Astrocyte of the spinal cord (primary cell): Measurements from ENCODE around the gene SLC9A5.

Experiments
- DNase-seq: peaks from one replicate; pipeline ENCODE4 v3.0.0; 2011; ENCODE audit warnings: low read depth, low spot score
- H3K4me3 ChIP-seq: 2 replicates; pipeline ENCODE4 v1.5.1; 2011; ENCODE audit warnings: low read depth, mild to moderate bottlenecking, low read length, moderate library complexity
- in situ Hi-C: cut with HindIII; loops from 2 replicates; pipeline ENCODE4 v1.10.0; 2017; ENCODE audit warnings: low sequenced_read_pairs
- TF ChIP-seq, protein P1 (sequence below): IDR thresholded peaks from 2 replicates; pipeline ENCODE4 v1.5.1; 2012; ENCODE audit warnings: low read depth, mild to moderate bottlenecking, low read length, inconsistent platforms

The SLC9A5 gene

DNA sequence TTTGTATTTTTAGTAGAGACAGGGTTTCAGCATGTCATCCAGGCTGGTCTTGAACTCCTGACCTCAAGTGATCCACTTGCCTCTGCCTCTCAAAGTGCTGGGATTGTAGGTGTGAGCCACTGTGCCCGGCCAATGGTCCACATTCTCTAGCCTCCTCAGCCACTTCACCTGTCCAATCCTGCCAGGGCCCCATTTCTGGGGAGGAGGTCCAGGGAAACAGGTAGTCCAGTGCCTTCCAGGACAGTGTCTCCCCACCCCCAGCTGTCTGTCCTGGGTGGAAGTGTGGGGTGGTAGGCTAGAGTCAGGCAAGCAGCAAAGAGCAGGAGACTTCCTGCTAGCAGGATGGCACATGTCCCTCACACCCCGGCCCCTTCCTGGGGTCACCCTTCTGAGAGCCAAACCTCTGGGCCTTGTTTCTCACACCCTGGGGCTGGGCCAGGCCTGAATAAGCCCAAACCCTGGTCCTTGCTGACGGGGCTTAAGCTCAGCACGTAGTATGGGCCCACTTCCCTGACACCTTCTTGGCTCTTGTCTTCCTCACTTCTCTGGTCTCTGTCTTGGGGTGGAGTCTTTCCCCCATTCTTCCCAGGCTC, 6.5 kb upstream of the SLC9A5 start:
- DNase-seq = no peak
- no peak overlapping the region for H3K4me3 ChIP-seq
- in situ Hi-C loops = no loop called here
- TF ChIP-seq, protein P1, sequence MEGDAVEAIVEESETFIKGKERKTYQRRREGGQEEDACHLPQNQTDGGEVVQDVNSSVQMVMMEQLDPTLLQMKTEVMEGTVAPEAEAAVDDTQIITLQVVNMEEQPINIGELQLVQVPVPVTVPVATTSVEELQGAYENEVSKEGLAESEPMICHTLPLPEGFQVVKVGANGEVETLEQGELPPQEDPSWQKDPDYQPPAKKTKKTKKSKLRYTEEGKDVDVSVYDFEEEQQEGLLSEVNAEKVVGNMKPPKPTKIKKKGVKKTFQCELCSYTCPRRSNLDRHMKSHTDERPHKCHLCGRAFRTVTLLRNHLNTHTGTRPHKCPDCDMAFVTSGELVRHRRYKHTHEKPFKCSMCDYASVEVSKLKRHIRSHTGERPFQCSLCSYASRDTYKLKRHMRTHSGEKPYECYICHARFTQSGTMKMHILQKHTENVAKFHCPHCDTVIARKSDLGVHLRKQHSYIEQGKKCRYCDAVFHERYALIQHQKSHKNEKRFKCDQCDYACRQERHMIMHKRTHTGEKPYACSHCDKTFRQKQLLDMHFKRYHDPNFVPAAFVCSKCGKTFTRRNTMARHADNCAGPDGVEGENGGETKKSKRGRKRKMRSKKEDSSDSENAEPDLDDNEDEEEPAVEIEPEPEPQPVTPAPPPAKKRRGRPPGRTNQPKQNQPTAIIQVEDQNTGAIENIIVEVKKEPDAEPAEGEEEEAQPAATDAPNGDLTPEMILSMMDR = no peak

DNA sequence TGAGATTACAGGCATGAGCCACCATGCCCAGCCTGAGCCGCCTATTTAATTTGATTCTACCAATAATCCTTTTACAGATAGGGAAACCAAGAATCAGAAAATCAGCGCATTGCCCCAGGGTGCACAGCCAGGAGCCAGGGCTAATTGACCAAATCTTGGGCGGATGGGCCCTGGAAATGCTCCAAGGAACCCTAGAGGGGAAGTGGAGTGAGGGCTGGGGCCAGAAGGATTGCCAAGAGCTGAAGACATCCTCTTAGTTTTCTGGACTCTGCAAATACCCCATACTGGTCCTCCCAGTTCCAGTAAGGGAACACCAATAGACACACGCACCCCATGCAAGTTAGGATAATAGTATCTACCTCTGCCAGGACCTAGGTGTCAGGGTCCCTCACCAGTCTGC, 5.3 kb upstream of the SLC9A5 start:
- in situ Hi-C loops = no loop called here
- DNase-seq = no peak
- no peak overlapping the region for H3K4me3 ChIP-seq
- TF ChIP-seq, protein P1 = no peak

DNA sequence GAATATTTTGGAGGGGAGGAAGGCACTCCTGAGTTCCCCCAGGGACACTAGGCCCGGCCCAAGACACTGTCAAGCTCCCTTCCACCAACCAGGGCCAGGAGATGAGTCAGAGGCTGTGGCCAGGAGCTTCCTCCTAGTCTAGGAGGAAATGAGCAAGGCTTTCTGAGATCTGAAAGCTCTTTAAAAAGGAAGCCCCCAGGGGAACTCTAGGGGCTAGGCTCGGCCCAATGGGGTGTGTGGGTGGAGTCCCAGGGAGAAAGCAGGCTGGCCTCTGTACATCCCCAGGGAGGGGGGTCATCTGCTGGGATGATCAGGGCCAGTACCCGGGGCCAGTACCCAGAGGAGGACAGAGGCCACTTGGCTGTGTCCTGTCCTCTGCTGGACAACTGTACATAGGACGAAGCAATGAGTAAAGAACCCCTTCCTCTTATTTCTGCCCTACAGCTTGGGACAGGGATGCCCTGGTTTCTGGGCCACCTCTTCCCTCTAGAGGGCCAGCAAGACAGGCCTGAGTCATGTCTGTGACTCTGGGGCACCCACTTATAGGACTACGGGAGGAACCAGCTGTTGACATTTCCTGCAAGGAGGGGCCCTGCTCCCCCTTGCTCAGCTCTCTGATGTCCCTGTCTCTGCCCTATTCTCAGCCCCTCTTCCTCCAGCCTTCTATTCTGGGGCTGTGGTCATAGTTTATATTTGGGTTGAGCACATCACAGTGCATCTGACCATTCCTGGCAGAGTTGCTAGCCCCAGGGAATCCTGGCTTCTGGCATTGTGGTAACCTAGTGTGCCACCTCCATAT, 4.2 kb upstream of the SLC9A5 start:
- TF ChIP-seq, protein P1 = peak; percentile 1
- no peak overlapping the region for H3K4me3 ChIP-seq
- peak; percentile 86 for DNase-seq
- in situ Hi-C loops = no loop called here

DNA sequence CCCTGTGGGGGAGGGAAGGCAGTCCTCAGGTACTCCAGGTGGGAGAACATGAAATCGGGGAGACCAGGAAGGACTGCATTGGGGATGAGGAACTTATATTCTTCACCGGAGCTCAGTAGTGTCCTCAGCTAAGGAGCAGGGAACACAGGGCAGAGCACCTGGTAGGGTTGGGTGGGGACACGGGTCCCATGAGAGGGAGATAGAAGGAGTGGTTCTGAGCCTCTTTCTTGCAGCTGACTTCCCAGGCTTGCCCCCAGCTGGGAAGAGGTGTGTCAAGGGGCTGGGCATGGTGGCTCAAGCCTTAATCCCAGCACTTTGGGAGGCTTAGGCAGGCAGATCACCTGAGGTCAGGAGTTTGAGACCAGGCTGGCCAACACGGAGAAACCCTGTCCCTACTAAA, 3.6 kb upstream of the SLC9A5 start:
- TF ChIP-seq, protein P1 = no peak
- no peak overlapping the region for H3K4me3 ChIP-seq
- no peak for DNase-seq
- in situ Hi-C loops = no loop called here

DNA sequence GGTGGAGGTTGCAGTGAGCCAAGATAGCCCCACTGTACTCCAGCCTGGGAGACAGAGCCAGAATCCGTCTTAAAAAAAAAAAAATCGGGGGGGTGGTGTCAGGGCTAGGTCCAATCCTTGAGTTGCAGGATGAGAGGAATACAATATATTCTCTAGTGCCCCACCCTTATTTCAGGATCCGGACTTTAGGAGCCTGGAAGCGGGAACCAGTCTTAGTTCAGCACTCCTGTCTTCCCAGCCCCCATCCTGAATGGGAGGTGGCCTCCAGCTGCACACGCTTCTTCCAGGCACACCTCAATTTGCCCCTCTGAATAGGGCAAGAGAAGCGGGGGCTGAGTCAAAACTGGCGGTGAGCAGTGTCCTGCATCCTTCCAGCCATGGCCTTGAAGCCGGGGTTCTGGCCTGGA, 3.1 kb upstream of the SLC9A5 start:
- H3K4me3 ChIP-seq = peak overlapping the region; percentile 92
- in situ Hi-C loops = no loop called here
- TF ChIP-seq, protein P1 = no peak
- no peak for DNase-seq

DNA sequence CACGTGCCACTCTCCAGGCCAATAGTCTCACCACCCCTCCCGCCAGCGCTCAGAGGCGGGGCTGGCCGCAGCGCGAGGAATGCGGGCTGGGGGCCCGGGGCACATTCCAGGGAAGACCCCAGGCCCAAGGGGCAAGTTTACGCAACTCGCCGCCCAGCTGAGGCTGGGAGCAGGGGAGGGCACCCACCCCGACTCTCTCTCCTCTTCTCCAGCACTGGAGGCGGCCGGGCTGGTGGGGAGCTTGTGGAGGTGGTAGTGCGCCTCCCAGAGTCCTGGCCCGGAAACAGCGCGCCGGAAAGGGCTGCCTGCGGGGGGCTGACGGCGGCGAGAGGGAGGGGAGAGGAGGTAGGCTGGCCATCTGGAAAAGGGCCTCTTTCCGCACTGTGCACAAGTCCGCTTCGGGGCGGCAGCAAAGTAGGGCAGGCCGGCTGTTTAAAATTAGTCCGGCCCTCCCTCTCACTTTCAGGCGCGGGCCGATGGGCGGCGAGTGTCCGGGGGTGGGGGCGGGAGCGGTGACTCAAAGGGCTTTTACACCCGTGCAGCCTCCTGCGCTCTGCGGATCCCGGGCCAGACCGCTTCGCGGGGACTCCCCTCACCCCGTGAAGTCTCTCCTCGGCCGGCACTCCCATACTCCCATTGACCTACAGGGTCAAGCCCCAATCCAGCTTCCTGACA, 2.6 kb upstream of the SLC9A5 start:
- in situ Hi-C loops = no loop called here
- peak overlapping the region; percentile 92 for H3K4me3 ChIP-seq
- TF ChIP-seq, protein P1 = peak; percentile 39
- peak; percentile 90 for DNase-seq
